SK-N-SH (cell line): ENCODE data around the gene PKIB.

Experiments
- CTCF ChIP-seq: fragments of 200-600 bp; sonication (generic); IDR thresholded peaks from 2 replicates; pipeline ENCODE4 v1.6.1; 2017; ENCODE audit warnings: antibody characterized with exemption, mild to moderate bottlenecking, moderate library complexity
- TCF12 ChIP-seq: IDR thresholded peaks from 2 replicates; pipeline ENCODE4 v1.4.0; 2012

GRCh38 chr6:122694602-122695001 is 84.4 kb downstream of the PKIB start:
- no peak for TF ChIP-seq CTCF
- no peak for TF ChIP-seq TCF12
